Omental fat pad (tissue), 4 donors: ENCODE measurements around the gene RFX4. TPM values are rescaled to one million over a fixed set of nuclear protein-coding genes. Genes with fewer than 3 reads are reported as not detected.

Experiments used
- ATAC-seq: fragments of 150-250 bp; one replicate; pipeline ENCODE4 v1.9.1; 2016; ENCODE audit warnings: mild to moderate bottlenecking, moderate library complexity; ENCODE audit not compliant: low FRiP score
- DNase-seq: peaks from one replicate; pipeline ENCODE4 v3.0.0-alpha.2; 2019; ENCODE audit warnings: low spot score
- CTCF ChIP-seq, 3 donors: fragments of 450-650 bp; IDR thresholded peaks; one replicate each; pipeline ENCODE4 v1.5.1; 2016 to 2017; ENCODE audit warnings: antibody characterized with exemption in 3 of 3, mild to moderate bottlenecking in 3 of 3, moderate library complexity in 2 of 3
- total RNA-seq, 4 donors: library from RNA; depleted of rRNA; stranded (reverse); fragments of >200 nt; gene quantifications; one replicate each; pipeline ENCODE4 v1.1.0, GENCODE V29; 2016

RFX4 gene
- total RNA-seq, 4 donors from 2014 or later, result not detected

GRCh38 chr12:106774005-106774807, 191.4 kb downstream of the RFX4 start, which contains the start of gene RIC8B:
Gene RIC8B, plus strand, starts transcription at chr12:106774682. Its CDS starts 64 bp downstream, at chr12:106774746.
- ATAC-seq (peak; percentile 97), DNase-seq (peak; percentile 79)
- no peak for TF ChIP-seq CTCF (IDR thresholded peaks at IDR 0.05)

DNA sequence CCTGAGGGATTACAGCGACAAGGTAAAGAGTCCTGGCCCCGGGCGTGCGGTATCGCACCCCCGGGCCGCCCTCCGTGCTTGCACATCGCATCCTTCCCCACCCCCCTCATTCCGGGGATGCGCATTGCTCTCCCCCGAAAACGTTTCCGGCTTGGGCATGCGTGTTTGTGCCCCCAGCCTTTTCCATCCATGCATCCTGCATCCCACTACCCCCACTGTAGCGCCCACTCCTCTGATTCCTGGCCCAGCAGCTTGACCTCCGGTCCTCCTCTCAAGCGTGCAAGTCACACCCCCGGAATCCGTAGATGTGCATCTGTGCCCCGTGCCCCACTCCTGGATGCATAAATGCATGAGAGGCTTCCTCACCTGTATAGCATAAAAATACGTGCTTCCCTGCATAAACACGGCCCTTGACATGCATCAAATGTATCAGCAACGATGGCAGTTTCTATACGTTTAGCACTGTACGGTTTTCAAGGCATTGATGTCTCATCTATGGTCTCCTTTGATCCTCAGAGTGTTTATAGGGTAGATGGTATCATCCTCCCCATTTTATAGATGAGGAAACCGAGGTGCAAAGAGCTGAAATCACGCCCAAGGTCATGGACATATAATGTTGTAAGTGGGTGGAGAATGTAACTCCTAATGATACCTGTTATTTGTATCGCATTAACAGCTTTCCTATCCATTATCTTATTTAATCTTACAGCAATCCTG, 192.2 kb downstream of the RFX4 start:
- no peak for TF ChIP-seq CTCF (IDR thresholded peaks at IDR 0.05)
- DNase-seq, result no peak
- peak; percentile 3 for ATAC-seq

DNA sequence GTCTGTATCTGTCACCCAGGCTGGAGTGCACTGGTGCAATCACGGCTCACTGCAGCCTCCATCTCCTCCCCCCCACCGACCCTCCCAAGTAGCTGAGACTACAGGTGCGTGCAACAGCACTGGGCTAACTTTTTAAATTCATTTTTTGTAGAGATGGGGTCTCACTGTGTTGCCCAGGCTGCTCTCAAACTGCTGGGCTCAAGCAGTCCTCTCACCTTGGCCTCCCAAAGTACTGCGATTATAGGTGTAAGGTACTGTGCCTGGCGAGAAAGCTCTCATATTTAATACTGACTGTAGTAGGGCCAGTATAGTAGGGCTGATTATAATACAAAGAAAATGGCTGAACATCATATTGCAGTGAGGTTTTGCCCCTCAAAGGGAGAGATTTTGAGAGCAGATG, 194.1 kb downstream of the RFX4 start:
- no peak for DNase-seq
- no peak for ATAC-seq
- no peak for TF ChIP-seq CTCF (IDR thresholded peaks at IDR 0.05)

DNA sequence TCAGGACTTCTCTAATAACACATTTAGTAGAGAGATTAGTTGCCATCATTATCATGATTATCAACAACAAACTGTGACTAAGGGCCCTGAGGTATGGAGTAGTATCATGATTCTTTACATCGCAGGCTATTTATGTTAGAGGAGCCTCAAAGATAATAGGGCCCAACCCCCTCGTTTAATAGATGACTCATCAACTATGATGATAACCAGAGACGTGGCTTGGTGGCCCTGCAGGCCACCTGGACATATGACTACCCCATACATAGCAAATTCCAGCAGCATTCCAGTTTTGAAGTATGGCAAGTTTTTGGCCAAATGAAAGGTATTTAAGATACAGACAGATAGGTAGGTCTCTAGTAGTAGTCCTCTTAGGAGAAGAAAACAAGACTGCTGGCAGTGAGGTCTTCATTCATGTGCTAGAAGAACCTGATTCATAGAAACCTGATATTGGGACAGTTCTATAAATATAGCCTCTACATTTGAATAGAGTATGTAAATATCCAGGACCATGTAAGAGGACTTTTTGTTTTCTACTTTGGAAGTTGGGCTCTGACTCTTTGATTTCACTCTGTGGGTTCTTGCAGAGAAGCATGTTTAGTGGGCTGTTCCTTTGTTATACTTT, 197.3 kb downstream of the RFX4 start:
- ATAC-seq (no peak), DNase-seq (no peak)
- TF ChIP-seq CTCF (IDR thresholded peaks at IDR 0.05), result no peak

DNA sequence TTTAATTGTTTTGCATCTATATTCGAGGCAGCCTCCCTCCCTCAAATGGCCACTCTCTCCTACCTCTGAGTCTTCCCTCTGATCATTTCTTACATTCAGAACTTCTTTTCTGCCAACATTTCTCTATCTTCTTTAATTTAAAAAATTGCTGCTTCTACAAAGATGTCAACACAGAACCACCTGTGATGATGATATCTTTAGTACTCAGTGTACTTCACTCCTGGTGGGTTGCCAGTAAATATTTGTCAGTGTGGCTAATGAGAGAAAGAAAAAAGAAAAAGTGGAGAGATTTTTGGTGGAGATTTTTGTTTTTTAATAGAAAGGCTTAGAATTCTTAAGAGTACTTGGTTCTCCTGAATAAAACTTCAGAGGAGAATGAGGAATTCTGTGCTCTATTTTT, 199.8 kb downstream of the RFX4 start:
- TF ChIP-seq CTCF (IDR thresholded peaks at IDR 0.05), result no peak
- DNase-seq, result no peak
- peak; percentile 48 for ATAC-seq

DNA sequence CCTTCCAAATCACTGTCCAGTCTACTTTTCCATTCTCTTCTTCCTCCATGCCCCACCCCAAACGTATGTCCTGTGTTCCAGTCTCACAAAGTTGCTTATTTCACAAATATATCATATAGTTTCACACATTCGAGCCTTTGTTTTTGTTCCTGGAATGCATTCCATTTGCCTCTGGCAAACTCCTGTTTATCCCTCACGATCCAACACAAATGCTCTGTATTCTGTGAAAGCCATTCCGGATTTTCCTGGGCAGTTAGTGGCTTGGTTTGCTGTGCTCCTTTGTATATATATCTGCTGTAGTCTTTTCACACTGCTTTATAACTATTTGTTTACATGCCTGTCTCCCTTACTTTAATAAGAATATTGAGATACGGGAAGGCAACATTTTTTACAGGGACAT, 200.7 kb downstream of the RFX4 start:
- DNase-seq (no peak), ATAC-seq (no peak)
- no peak for TF ChIP-seq CTCF (IDR thresholded peaks at IDR 0.05)
